ENCODE measurements around the gene NPAS1. TPM values are rescaled to one million over a fixed set of nuclear protein-coding genes. Genes with fewer than 3 reads are reported as not detected.

The NPAS1 gene
- total and polyA plus RNA-seq, 2 of the 13 experiments (the other 11 are each of a cell fraction or from before 2014, with no cell fraction given): 0.35 to 2.9 TPM

- TF ChIP-seq ZBTB10 (CRISPR knock-in tag; IDR thresholded peaks at IDR 0.05; ENCODE audit: borderline replicate concordance): 0 out of 2 replicates have a peak, but pooled peaks have one; percentile 58
- TF ChIP-seq FOXP1 (IDR thresholded peaks at IDR 0.05): no peak
- TF ChIP-seq FOXP1 (CRISPR knock-in tag; IDR thresholded peaks at IDR 0.05): peak; percentile 41; the same call in 1 of the 2 replicates
- peak; percentile 53; the same call in 1 of the 2 replicates for TF ChIP-seq ZBTB20 (CRISPR knock-in tag; IDR thresholded peaks at IDR 0.05; ENCODE audit: borderline replicate concordance, low read depth)
- no peak for TF ChIP-seq ZZZ3 (CRISPR knock-in tag; IDR thresholded peaks at IDR 0.05; ENCODE audit: borderline replicate concordance)
- no peak for TF ChIP-seq REXO4 (CRISPR knock-in tag; IDR thresholded peaks at IDR 0.05; ENCODE audit: borderline replicate concordance)
- TF ChIP-seq MYC (CRISPR knock-in tag; IDR thresholded peaks at IDR 0.05; ENCODE audit: borderline replicate concordance): peak; percentile 46; the same call in 1 of the 2 replicates
- TF ChIP-seq POLR2G (IDR thresholded peaks at IDR 0.05; ENCODE audit: low read depth, low read length): peak; percentile 21
- TF ChIP-seq ZNF441 (CRISPR knock-in tag; IDR thresholded peaks at IDR 0.05; ENCODE audit: borderline replicate concordance): 0 out of 2 replicates have a peak, but pooled peaks have one; percentile 51
- peak; percentile 26; the same call in 1 of the 2 replicates for TF ChIP-seq ZNF768 (CRISPR knock-in tag; IDR thresholded peaks at IDR 0.05)
- no peak for TF ChIP-seq SOX13 (IDR thresholded peaks at IDR 0.05)
- peak in 1 of 2 experiments; percentile 68; a peak in 2 of 4 replicates for TF ChIP-seq SOX13 (CRISPR knock-in tag; conservative IDR thresholded peaks at IDR 0.05 in 1 of 2, IDR thresholded peaks at IDR 0.05 in 1 of 2)
- 0 out of 2 replicates have a peak, but pooled peaks have one; percentile 39 for TF ChIP-seq HMG20B (CRISPR knock-in tag; conservative IDR thresholded peaks at IDR 0.05)
- no peak for TF ChIP-seq SMAD9 (CRISPR knock-in tag; IDR thresholded peaks at IDR 0.05)
- no peak for TF ChIP-seq SOX6 (IDR thresholded peaks at IDR 0.05)
- no peak for TF ChIP-seq SOX6 (CRISPR knock-in tag; IDR thresholded peaks at IDR 0.05)
- no peak for TF ChIP-seq TEF (CRISPR knock-in tag; IDR thresholded peaks at IDR 0.05)
- TF ChIP-seq SP5 (CRISPR knock-in tag; IDR thresholded peaks at IDR 0.05; ENCODE audit: borderline replicate concordance, low read depth): 0 out of 2 replicates have a peak, but pooled peaks have one; percentile 64
- TF ChIP-seq ISX (CRISPR knock-in tag; conservative IDR thresholded peaks at IDR 0.05): no peak
- TF ChIP-seq BCL6 (CRISPR knock-in tag; IDR thresholded peaks at IDR 0.05): peak; percentile 53
- TF ChIP-seq MEIS2 (CRISPR knock-in tag; IDR thresholded peaks at IDR 0.05): no peak
- no peak for TF ChIP-seq GLMP (CRISPR knock-in tag; IDR thresholded peaks at IDR 0.05; ENCODE audit: borderline replicate concordance)
- TF ChIP-seq ZNF256 (CRISPR knock-in tag; conservative IDR thresholded peaks at IDR 0.05): no peak
- TF ChIP-seq ZNF501 (CRISPR knock-in tag; IDR thresholded peaks at IDR 0.05): peak; percentile 23; the same call in 1 of the 2 replicates
- peak; percentile 19; the same call in 1 of the 2 replicates for TF ChIP-seq FOXO1 (CRISPR knock-in tag; IDR thresholded peaks at IDR 0.05)
- peak; percentile 60; the same call in 1 of the 2 replicates for TF ChIP-seq ZBTB7A (CRISPR knock-in tag; IDR thresholded peaks at IDR 0.05)
- TF ChIP-seq NFE2L1 (CRISPR knock-in tag; IDR thresholded peaks at IDR 0.05; ENCODE audit: borderline replicate concordance): no peak
Measured at GRCh38 chr19:47094557-47095475, 75.2 kb downstream of the NPAS1 start (continued).
